ENCODE data around the gene TAB2.
"Not testable (repeated sequence)": the region's sequence is repeated elsewhere in the genome, so short reads cannot be mapped to it uniquely, and the experiment has no call there.

Gene TAB2

GRCh38 chr6:149313070-149313469 is 4.4 kb upstream of the TAB2 start:
- no peak for DNase-seq (ENCODE audit: low read depth, low spot score)

- DNase-seq (ENCODE audit: low read depth, low spot score): no peak
Measured at GRCh38 chr6:149313861-149314260, 3.7 kb upstream of the TAB2 start.

GRCh38 chr6:149314325-149314905 is 3.1 kb upstream of the TAB2 start:
- DNase-seq (ENCODE audit: low read depth, low spot score): no peak

- DNase-seq (ENCODE audit: low read depth, low spot score): no peak
Measured at GRCh38 chr6:149316108-149316727, 1.3 kb upstream of the TAB2 start.

- DNase-seq (ENCODE audit: low read depth, low spot score): peak; percentile 56
Measured at GRCh38 chr6:149316740-149317643, 520 bp upstream of the TAB2 start.

GRCh38 chr6:149318581-149319286 is 1.2 kb downstream of the TAB2 start:
- no peak for DNase-seq (ENCODE audit: low read depth, low spot score)

GRCh38 chr6:149319422-149319821 is 1.9 kb downstream of the TAB2 start:
- DNase-seq (ENCODE audit: low read depth, low spot score): no peak

GRCh38 chr6:149320016-149320415 is 2.5 kb downstream of the TAB2 start:
- DNase-seq (ENCODE audit: low read depth, low spot score): not testable (repeated sequence)

GRCh38 chr6:149320796-149321195 is 3.3 kb downstream of the TAB2 start:
- DNase-seq (ENCODE audit: low read depth, low spot score): no peak

GRCh38 chr6:149323353-149323752 is 5.8 kb downstream of the TAB2 start:
- no peak for DNase-seq (ENCODE audit: low read depth, low spot score)

GRCh38 chr6:149323925-149324324 is 6.4 kb downstream of the TAB2 start:
- DNase-seq (ENCODE audit: low read depth, low spot score): no peak

GRCh38 chr6:149324428-149324827 is 6.9 kb downstream of the TAB2 start:
- DNase-seq (ENCODE audit: low read depth, low spot score): no peak

GRCh38 chr6:149325648-149326236 is 8.2 kb downstream of the TAB2 start:
- no peak for DNase-seq (ENCODE audit: low read depth, low spot score)

GRCh38 chr6:149327638-149328037 is 10.1 kb downstream of the TAB2 start:
- DNase-seq (ENCODE audit: low read depth, low spot score): no peak

- DNase-seq (ENCODE audit: low read depth, low spot score): no peak
Measured at GRCh38 chr6:149328083-149328482, 10.6 kb downstream of the TAB2 start.

GRCh38 chr6:149329529-149329928 is 12.0 kb downstream of the TAB2 start:
- no peak for DNase-seq (ENCODE audit: low read depth, low spot score)

- DNase-seq (ENCODE audit: low read depth, low spot score): no peak
Measured at GRCh38 chr6:149330133-149330532, 12.6 kb downstream of the TAB2 start.

- DNase-seq (ENCODE audit: low read depth, low spot score): no peak
Measured at GRCh38 chr6:149331043-149331807, 13.7 kb downstream of the TAB2 start.

- DNase-seq (ENCODE audit: low read depth, low spot score): no peak
Measured at GRCh38 chr6:149331871-149332270, 14.4 kb downstream of the TAB2 start.

GRCh38 chr6:149332602-149333265 is 15.2 kb downstream of the TAB2 start:
- no peak for DNase-seq (ENCODE audit: low read depth, low spot score)
